ENCODE measurements around the gene CNOT6L. TPM values are rescaled to one million over a fixed set of nuclear protein-coding genes. Genes with fewer than 3 reads are reported as not detected.

The CNOT6L gene
- total and polyA plus RNA-seq, 2 of the 13 experiments (the other 11 are each of a cell fraction or from before 2014, with no cell fraction given) = 7.9 to 13.5 TPM

DNA sequence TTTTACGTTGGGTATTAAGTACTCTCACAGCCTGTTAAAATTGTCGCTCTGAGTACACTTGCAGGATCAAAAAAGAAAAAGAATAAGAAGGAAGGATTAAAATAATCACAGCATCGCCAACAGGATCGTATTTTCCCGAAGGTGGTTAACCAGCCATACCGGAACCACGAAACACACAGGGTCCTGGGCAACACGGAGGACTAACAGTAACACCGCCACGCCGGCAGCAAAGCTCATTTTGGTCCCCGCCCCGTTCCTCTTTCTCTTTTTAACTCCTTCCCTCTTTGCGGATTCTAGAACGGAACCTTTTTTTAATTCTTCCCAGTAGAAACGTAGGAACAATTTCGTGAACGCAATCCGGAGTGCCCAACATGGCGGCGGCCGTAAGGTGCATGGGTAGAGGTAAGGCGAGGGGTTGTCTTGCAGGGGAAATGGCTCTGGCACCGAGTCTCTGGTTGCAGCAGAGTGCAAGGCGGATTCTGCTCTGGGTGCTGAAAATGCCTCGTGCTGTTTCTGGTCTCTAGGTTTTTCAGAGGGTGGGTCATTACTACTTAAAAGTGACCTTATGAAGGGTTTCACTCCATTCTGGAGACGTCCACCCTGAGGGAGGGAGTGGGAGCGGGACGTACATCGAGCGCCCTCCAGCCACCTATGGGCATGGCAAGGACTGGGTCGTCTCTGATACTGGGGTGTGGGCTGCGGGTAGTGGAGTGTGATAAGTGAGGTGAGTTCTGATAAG lies 43.5 kb upstream of the CNOT6L start, which contains the start of gene MRPL1 (continued):
- TF ChIP-seq, protein P1, sequence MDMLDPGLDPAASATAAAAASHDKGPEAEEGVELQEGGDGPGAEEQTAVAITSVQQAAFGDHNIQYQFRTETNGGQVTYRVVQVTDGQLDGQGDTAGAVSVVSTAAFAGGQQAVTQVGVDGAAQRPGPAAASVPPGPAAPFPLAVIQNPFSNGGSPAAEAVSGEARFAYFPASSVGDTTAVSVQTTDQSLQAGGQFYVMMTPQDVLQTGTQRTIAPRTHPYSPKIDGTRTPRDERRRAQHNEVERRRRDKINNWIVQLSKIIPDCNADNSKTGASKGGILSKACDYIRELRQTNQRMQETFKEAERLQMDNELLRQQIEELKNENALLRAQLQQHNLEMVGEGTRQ (IDR thresholded peaks at IDR 0.05; ENCODE audit: low read depth, low read length) = no peak
- TF ChIP-seq, protein P1 (CRISPR knock-in tag; IDR thresholded peaks at IDR 0.05; ENCODE audit: borderline replicate concordance) = no peak
- TF ChIP-seq, protein P2, sequence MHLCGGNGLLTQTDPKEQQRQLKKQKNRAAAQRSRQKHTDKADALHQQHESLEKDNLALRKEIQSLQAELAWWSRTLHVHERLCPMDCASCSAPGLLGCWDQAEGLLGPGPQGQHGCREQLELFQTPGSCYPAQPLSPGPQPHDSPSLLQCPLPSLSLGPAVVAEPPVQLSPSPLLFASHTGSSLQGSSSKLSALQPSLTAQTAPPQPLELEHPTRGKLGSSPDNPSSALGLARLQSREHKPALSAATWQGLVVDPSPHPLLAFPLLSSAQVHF (CRISPR knock-in tag; IDR thresholded peaks at IDR 0.05) = 0 out of 2 replicates have a peak, but pooled peaks have one; percentile 12
- TF ChIP-seq, protein P3, sequence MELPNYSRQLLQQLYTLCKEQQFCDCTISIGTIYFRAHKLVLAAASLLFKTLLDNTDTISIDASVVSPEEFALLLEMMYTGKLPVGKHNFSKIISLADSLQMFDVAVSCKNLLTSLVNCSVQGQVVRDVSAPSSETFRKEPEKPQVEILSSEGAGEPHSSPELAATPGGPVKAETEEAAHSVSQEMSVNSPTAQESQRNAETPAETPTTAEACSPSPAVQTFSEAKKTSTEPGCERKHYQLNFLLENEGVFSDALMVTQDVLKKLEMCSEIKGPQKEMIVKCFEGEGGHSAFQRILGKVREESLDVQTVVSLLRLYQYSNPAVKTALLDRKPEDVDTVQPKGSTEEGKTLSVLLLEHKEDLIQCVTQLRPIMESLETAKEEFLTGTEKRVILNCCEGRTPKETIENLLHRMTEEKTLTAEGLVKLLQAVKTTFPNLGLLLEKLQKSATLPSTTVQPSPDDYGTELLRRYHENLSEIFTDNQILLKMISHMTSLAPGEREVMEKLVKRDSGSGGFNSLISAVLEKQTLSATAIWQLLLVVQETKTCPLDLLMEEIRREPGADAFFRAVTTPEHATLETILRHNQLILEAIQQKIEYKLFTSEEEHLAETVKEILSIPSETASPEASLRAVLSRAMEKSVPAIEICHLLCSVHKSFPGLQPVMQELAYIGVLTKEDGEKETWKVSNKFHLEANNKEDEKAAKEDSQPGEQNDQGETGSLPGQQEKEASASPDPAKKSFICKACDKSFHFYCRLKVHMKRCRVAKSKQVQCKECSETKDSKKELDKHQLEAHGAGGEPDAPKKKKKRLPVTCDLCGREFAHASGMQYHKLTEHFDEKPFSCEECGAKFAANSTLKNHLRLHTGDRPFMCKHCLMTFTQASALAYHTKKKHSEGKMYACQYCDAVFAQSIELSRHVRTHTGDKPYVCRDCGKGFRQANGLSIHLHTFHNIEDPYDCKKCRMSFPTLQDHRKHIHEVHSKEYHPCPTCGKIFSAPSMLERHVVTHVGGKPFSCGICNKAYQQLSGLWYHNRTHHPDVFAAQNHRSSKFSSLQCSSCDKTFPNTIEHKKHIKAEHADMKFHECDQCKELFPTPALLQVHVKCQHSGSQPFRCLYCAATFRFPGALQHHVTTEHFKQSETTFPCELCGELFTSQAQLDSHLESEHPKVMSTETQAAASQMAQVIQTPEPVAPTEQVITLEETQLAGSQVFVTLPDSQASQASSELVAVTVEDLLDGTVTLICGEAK (IDR thresholded peaks at IDR 0.05) = peak; percentile 83
- TF ChIP-seq, protein P3 (CRISPR knock-in tag; IDR thresholded peaks at IDR 0.05) = peak; percentile 83
- TF ChIP-seq MAZ (IDR thresholded peaks at IDR 0.05; ENCODE audit: borderline replicate concordance, low read depth, low read length) = peak; percentile 43; the same call in 1 of the 2 replicates
- peak; percentile 70 for TF ChIP-seq MAZ (CRISPR knock-in tag; IDR thresholded peaks at IDR 0.05; ENCODE audit: low read depth)
- 0 out of 2 replicates have a peak, but pooled peaks have one; percentile 23 for TF ChIP-seq RBAK (CRISPR knock-in tag; IDR thresholded peaks at IDR 0.05)
- TF ChIP-seq, protein P4, sequence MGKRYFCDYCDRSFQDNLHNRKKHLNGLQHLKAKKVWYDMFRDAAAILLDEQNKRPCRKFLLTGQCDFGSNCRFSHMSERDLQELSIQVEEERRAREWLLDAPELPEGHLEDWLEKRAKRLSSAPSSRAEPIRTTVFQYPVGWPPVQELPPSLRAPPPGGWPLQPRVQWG (CRISPR knock-in tag; IDR thresholded peaks at IDR 0.05; ENCODE audit: borderline replicate concordance, low read depth) = no peak
- TF ChIP-seq IRF2 (CRISPR knock-in tag; IDR thresholded peaks at IDR 0.05) = peak; percentile 97
- peak; percentile 92 for TF ChIP-seq MIXL1 (CRISPR knock-in tag; IDR thresholded peaks at IDR 0.05)
- peak; percentile 38; the same call in 1 of the 2 replicates for TF ChIP-seq RCOR2 (CRISPR knock-in tag; IDR thresholded peaks at IDR 0.05)
- TF ChIP-seq, protein P5, sequence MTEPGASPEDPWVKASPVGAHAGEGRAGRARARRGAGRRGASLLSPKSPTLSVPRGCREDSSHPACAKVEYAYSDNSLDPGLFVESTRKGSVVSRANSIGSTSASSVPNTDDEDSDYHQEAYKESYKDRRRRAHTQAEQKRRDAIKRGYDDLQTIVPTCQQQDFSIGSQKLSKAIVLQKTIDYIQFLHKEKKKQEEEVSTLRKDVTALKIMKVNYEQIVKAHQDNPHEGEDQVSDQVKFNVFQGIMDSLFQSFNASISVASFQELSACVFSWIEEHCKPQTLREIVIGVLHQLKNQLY (CRISPR knock-in tag; IDR thresholded peaks at IDR 0.05) = peak; percentile 68; the same call in 1 of the 2 replicates
